K562 (cell line): ENCODE data around the gene BRME1. TPM values are rescaled to one million over a fixed set of nuclear protein-coding genes. Genes with fewer than 3 reads are reported as not detected.

Source experiments
- BHLHE40 ChIP-seq: IDR thresholded peaks from 2 replicates; pipeline ENCODE4 v1.6.1; 2011; ENCODE audit warnings: low read length, improper control_type of control experiment
- CHD7 ChIP-seq: fragments of 200-600 bp; sonication (generic); IDR thresholded peaks from one replicate; pipeline ENCODE4 v1.6.1; 2012; ENCODE audit warnings: mild to moderate bottlenecking, low read depth, low read length, inconsistent platforms
- ERF ChIP-seq: fragments of 450-650 bp; formaldehyde crosslinking; IDR thresholded peaks from 2 replicates; pipeline ENCODE4 v1.4.0; 2020; ENCODE audit warnings: mild to moderate bottlenecking, mixed read lengths
- HDAC1 ChIP-seq, 2 experiments: fragments of 450-650 bp; IDR thresholded peaks; 2 replicates each; pipeline ENCODE4 v1.6.1; 2016 to 2017; ENCODE audit warnings: inconsistent platforms in 1 of 2, mild to moderate bottlenecking in 1 of 2, moderate library complexity in 1 of 2
- MCM7 ChIP-seq, 2 experiments: fragments of 450-650 bp; IDR thresholded peaks; 2 replicates each; pipeline ENCODE4 v1.6.1; 2016 to 2018
- MYC ChIP-seq, 2 experiments: fragments of 250-450 bp in 1 of 2; sonication (Bioruptor Pico) in 1 of 2; IDR thresholded peaks; 2 replicates each; pipeline versions ENCODE4 v1.5.1 to v1.6.1; 2012 to 2021; ENCODE audit warnings: low read depth in 2 of 2, borderline replicate concordance in 1 of 2, improper control_type of control experiment in 1 of 2, low read length in 1 of 2, mild to moderate bottlenecking in 1 of 2, moderate library complexity in 1 of 2
- PCBP1 ChIP-seq: fragments of 200-400 bp; formaldehyde crosslinking; IDR thresholded peaks from 2 replicates; pipeline ENCODE4 v1.6.1; 2018; ENCODE audit warnings: mild to moderate bottlenecking, low read depth, low read length; ENCODE audit not compliant: poor library complexity, severe bottlenecking
- POLR2A ChIP-seq: fragments of 450-650 bp; conservative IDR thresholded peaks from 2 replicates; pipeline ENCODE4 v1.6.1; 2016
- RBM22 ChIP-seq: fragments of 200-400 bp; formaldehyde crosslinking; IDR thresholded peaks from 2 replicates; pipeline ENCODE4 v1.6.1; 2018; ENCODE audit warnings: low read length, low read depth; ENCODE audit not compliant: poor library complexity, severe bottlenecking
- STAT5B ChIP-seq: fragments of 250-450 bp; sonication (Bioruptor Pico); IDR thresholded peaks from 2 replicates; pipeline ENCODE4 v1.8.0; 2021; ENCODE audit warnings: mild to moderate bottlenecking, inconsistent platforms
- SUPT5H ChIP-seq: fragments of 450-650 bp; IDR thresholded peaks from 2 replicates; pipeline ENCODE4 v1.6.1; 2016
- ZNF589 ChIP-seq: fragments of 200-800 bp; sonication (Bioruptor generic); IDR thresholded peaks from 2 replicates; pipeline ENCODE4 v1.6.1; 2016; ENCODE audit warnings: low read depth, missing genetic modification characterization, missing compliant biosample characterization
- polyA plus RNA-seq, 8 experiments: library from polyadenylated mRNA; depleted of rRNA in 4 of 8; stranded (reverse) in 5 of 8; unstranded in 3 of 8; fragments of >200 nt; fragmentation: Nextera tagmentation in 2 of 8; fragmentation: Illumina TruSeq in 1 of 8; extraction: Ambion mirVana in 2 of 8; extraction: Trizol in 1 of 8; gene quantifications; 2 replicates each; pipeline versions ENCODE4 v1.2.1 to v1.2.3, GENCODE V29; 2011 to 2014; ENCODE audit warnings: inconsistent platforms in 1 of 8, missing spikeins in 1 of 8
- total RNA-seq, 7 experiments: library from RNA; depleted of rRNA in 6 of 7; stranded (reverse); fragments of >200 nt in 6 of 7; fragmentation: Illumina TruSeq in 2 of 7; extraction: Trizol in 2 of 7; gene quantifications; 2 replicates each; pipeline versions ENCODE4 v1.2.1 to v1.2.3, GENCODE V29; 2011 to 2021; ENCODE audit warnings: low replicate concordance in 1 of 7
- TF ChIP-seq, protein P1 (sequence below), 2 experiments: fragments of 200-800 bp in 1 of 2; sonication (Bioruptor generic) in 1 of 2; sonication (generic) in 1 of 2; formaldehyde crosslinking in 1 of 2; IDR thresholded peaks in 1 of 2; conservative IDR thresholded peaks in 1 of 2; 2 replicates each; pipeline versions ENCODE4 v1.5.0 to v1.6.1; 2016 to 2020; ENCODE audit warnings: missing compliant biosample characterization in 1 of 2, missing genetic modification characterization in 1 of 2, missing genetic modification reagents in 1 of 2

BRME1 gene
- total and polyA plus RNA-seq, 9 of the 15 experiments (the other 6 are each of a cell fraction or from before 2014, with no cell fraction given): 0.75 to 6.1 (median 3.6) TPM

- TF ChIP-seq CHD7 (peak; percentile 50), ERF (0 out of 2 replicates have a peak, but pooled peaks have one; percentile 12), STAT5B (CRISPR knock-in tag) (no peak), PCBP1 (peak; percentile 2), HDAC1 (IDR thresholded peaks at IDR 0.05) (peak in 1 of 2 experiments; percentile 36; a peak in 1 of 4 replicates), MCM7 (IDR thresholded peaks at IDR 0.05) (no peak), BHLHE40 (peak; percentile 70), RBM22 (peak; percentile 81), SUPT5H (peak; percentile 29; the same call in 1 of the 2 replicates), MYC (IDR thresholded peaks at IDR 0.05; ENCODE audit: low read depth, low read length) (peak; percentile 37; the same call in 1 of the 2 replicates), MYC (CRISPR knock-in tag; IDR thresholded peaks at IDR 0.05; ENCODE audit: borderline replicate concordance, low read depth) (no peak), POLR2A (peak; percentile 48), ZNF589 (0 out of 2 replicates have a peak, but pooled peaks have one; percentile 56)
- TF ChIP-seq, protein P1, sequence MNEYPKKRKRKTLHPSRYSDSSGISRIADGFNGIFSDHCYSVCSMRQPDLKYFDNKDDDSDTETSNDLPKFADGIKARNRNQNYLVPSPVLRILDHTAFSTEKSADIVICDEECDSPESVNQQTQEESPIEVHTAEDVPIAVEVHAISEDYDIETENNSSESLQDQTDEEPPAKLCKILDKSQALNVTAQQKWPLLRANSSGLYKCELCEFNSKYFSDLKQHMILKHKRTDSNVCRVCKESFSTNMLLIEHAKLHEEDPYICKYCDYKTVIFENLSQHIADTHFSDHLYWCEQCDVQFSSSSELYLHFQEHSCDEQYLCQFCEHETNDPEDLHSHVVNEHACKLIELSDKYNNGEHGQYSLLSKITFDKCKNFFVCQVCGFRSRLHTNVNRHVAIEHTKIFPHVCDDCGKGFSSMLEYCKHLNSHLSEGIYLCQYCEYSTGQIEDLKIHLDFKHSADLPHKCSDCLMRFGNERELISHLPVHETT (CRISPR knock-in tag; conservative IDR thresholded peaks at IDR 0.05 in 1 of 2, IDR thresholded peaks at IDR 0.05 in 1 of 2): no peak
Observed at GRCh38 chr19:13841086-13841961, 64.6 kb downstream of the BRME1 start (continued).
